Endothelial cell of umbilical vein (primary cell): ENCODE measurements around the gene CD84. TPM values are rescaled to one million over a fixed set of nuclear protein-coding genes. Genes with fewer than 3 reads are reported as not detected.

ENCODE experiments used
- BruUV-seq: library from RNA; stranded (reverse); fragments of 400-500 nt; replicated peaks from 2 replicates; lab custom pipeline; 2021; lab: Mats Ljungman, UMichigan
- CTCF ChIA-PET: fragments of 300-600, 350-600 bp; sonication (Branson Sonifier 250); formaldehyde crosslinking; loops from one replicate; lab custom pipeline; 2021; ENCODE audit warnings: antibody characterized with exemption, inconsistent platforms; lab: Charles Lee
- POLR2A ChIA-PET: fragments of 300-600, 350-600 bp; sonication (Branson Sonifier 250); formaldehyde crosslinking; loops from one replicate; lab custom pipeline; 2021; ENCODE audit warnings: antibody characterized with exemption, inconsistent platforms; lab: Charles Lee
- DNase-seq: peaks from one replicate; pipeline ENCODE4 v3.0.0-alpha.2; 2011; ENCODE audit warnings: low read depth, low spot score
- FAIRE-seq: peaks from 2 replicates; lab custom pipeline; 2011; peaks lifted over from hg19 to GRCh38; lab: Jason Lieb, UNC
- H2AFZ ChIP-seq: 2 replicates; pipeline ENCODE4 v1.6.0; 2012; ENCODE audit warnings: low read depth, low read length, control low read depth, inconsistent platforms
- H3K27ac ChIP-seq: 2 replicates; pipeline ENCODE4 v1.5.1; 2011; ENCODE audit warnings: low read depth, mild to moderate bottlenecking, control low read depth, low read length, moderate library complexity; ENCODE audit not compliant: insufficient read depth
- H3K27me3 ChIP-seq, 2 experiments: 2 replicates each; pipeline versions ENCODE4 v1.6.0 to v1.6.1; 2011; ENCODE audit warnings: low read length in 2 of 2, mixed read lengths in 1 of 2; ENCODE audit not compliant: control insufficient read depth in 2 of 2, insufficient read depth in 2 of 2
- H3K36me3 ChIP-seq, 2 experiments: 2 replicates in 1 of 2; 3 replicates in 1 of 2; pipeline ENCODE4 v1.5.1; 2011; ENCODE audit warnings: low read length in 2 of 2, mild to moderate bottlenecking in 1 of 2, moderate library complexity in 1 of 2; ENCODE audit not compliant: control insufficient read depth in 2 of 2, insufficient read depth in 2 of 2; ENCODE audit errors: extremely low read depth in 1 of 2
- H3K4me1 ChIP-seq: 3 replicates; pipeline ENCODE4 v1.5.1; 2011; ENCODE audit warnings: mild to moderate bottlenecking, low read length; ENCODE audit not compliant: control insufficient read depth, insufficient read depth; ENCODE audit errors: extremely low read depth
- H3K4me2 ChIP-seq: 2 replicates; pipeline ENCODE4 v1.6.1; 2011; ENCODE audit warnings: low read length, control low read depth, mixed read lengths; ENCODE audit not compliant: insufficient read depth
- H3K4me3 ChIP-seq, 3 experiments: fragments of 200-600 bp in 1 of 3; sonication (generic), shearing (Covaris generic) in 1 of 3; replicated peaks in 1 of 3; 2 replicates each; pipeline ENCODE4 v1.5.1; 2011 to 2016; ENCODE audit warnings: control low read depth in 3 of 3, low read length in 3 of 3, mild to moderate bottlenecking in 2 of 3, inconsistent platforms in 1 of 3, low read depth in 1 of 3, moderate library complexity in 1 of 3; ENCODE audit not compliant: insufficient read depth in 1 of 3
- H3K79me2 ChIP-seq: 2 replicates; pipeline ENCODE4 v1.6.0; 2012; ENCODE audit warnings: low read length, inconsistent platforms; ENCODE audit not compliant: control insufficient read depth, insufficient read depth
- H3K9ac ChIP-seq: replicated peaks from 2 replicates; pipeline ENCODE3; 2011; ENCODE audit warnings: low read length, control low read depth; ENCODE audit not compliant: insufficient read depth; ENCODE audit errors: extremely low read depth
- H3K9me1 ChIP-seq: replicated peaks from 3 replicates; pipeline ENCODE4 v1.6.0; 2011; ENCODE audit warnings: mild to moderate bottlenecking, low read length; ENCODE audit not compliant: control insufficient read depth, insufficient read depth; ENCODE audit errors: extremely low read depth
- H3K9me3 ChIP-seq: replicated peaks from 2 replicates; pipeline ENCODE4 v1.5.1; 2012; ENCODE audit warnings: low read length, inconsistent platforms; ENCODE audit not compliant: control insufficient read depth, insufficient read depth
- H4K20me1 ChIP-seq: replicated peaks from 2 replicates; pipeline ENCODE3; 2011; ENCODE audit warnings: mild to moderate bottlenecking, low read length; ENCODE audit not compliant: control insufficient read depth, insufficient read depth; ENCODE audit errors: extremely low read depth
- EZH2 ChIP-seq: IDR thresholded peaks from 2 replicates; pipeline ENCODE4 v1.6.1; 2012; ENCODE audit warnings: borderline replicate concordance, low read depth, mild to moderate bottlenecking, moderate library complexity, low read length, inconsistent platforms; ENCODE audit not compliant: severe bottlenecking
- FOS ChIP-seq: IDR thresholded peaks from 2 replicates; pipeline ENCODE4 v1.6.1; 2011; ENCODE audit warnings: mild to moderate bottlenecking, low read length, moderate library complexity, borderline replicate concordance; ENCODE audit not compliant: insufficient read depth
- GATA2 ChIP-seq: IDR thresholded peaks from 2 replicates; pipeline ENCODE4 v1.7.0; 2011; ENCODE audit warnings: low read depth, mild to moderate bottlenecking, moderate library complexity, mixed read lengths, low read length; ENCODE audit not compliant: insufficient read length, insufficient read depth
- JUN ChIP-seq: IDR thresholded peaks from 2 replicates; pipeline ENCODE4 v1.6.1; 2011; ENCODE audit warnings: borderline replicate concordance, low read depth; ENCODE audit not compliant: insufficient read length, insufficient read depth
- MYC ChIP-seq: IDR thresholded peaks from one replicate; pipeline ENCODE4 v1.6.1; 2011; ENCODE audit warnings: mild to moderate bottlenecking, low read depth, low read length
- POLR2A ChIP-seq: IDR thresholded peaks from 2 replicates; pipeline ENCODE4 v1.6.1; 2012; ENCODE audit warnings: low read depth, mild to moderate bottlenecking, control low read depth, low read length
- POLR2AphosphoS5 ChIP-seq: IDR thresholded peaks from 2 replicates; pipeline ENCODE4 v1.6.1; 2012; ENCODE audit warnings: low read depth, mild to moderate bottlenecking, control low read depth, low read length, moderate library complexity; ENCODE audit not compliant: insufficient read depth
- dilution Hi-C: fragments of 300-500 bp; cut with MboI; formaldehyde crosslinking; loops from one replicate; pipeline ENCODE4 v1.15.0; 2019; ENCODE audit warnings: low sequenced_read_pairs; ENCODE audit not compliant: extremely low pct_ligation_motif_present
- intact Hi-C: fragments of 100-400 bp; cut with micrococcal nuclease; formaldehyde crosslinking; loops from one replicate; pipeline ENCODE4 v1.10.0; 2022
- polyA plus RNA-seq, 4 experiments: library from polyadenylated mRNA; depleted of rRNA in 3 of 4; stranded (reverse) in 3 of 4; unstranded in 1 of 4; fragments of >200 nt; gene quantifications; 2 replicates each; pipeline versions ENCODE4 v1.2.1 to v1.2.3, GENCODE V29; 2011 to 2012; ENCODE audit warnings: missing spikeins in 1 of 4
- total RNA-seq: library from RNA; stranded (reverse); gene quantifications from 2 replicates; pipeline ENCODE4 v1.2.3, GENCODE V29; 2021
- TF ChIP-seq, protein P1 (sequence below): IDR thresholded peaks from 2 replicates; pipeline ENCODE4 v1.6.1; 2011; ENCODE audit not compliant: insufficient read depth, insufficient read length
- TF ChIP-seq, protein P2 (sequence below), 2 donors: IDR thresholded peaks; 1 replicate in 1 of 2; 2 replicates in 1 of 2; pipeline ENCODE4 v1.5.1; 2011; ENCODE audit warnings: low read length in 2 of 2, mild to moderate bottlenecking in 2 of 2, moderate library complexity in 2 of 2, control low read depth in 1 of 2, inconsistent platforms in 1 of 2, low read depth in 1 of 2; ENCODE audit not compliant: insufficient read depth in 1 of 2; ENCODE audit errors: extremely low read depth in 1 of 2

The CD84 gene
- total and polyA plus RNA-seq, 2 donors (not counting 3 experiments of a cell fraction or from before 2014, with no cell fraction given): not detected

DNA sequence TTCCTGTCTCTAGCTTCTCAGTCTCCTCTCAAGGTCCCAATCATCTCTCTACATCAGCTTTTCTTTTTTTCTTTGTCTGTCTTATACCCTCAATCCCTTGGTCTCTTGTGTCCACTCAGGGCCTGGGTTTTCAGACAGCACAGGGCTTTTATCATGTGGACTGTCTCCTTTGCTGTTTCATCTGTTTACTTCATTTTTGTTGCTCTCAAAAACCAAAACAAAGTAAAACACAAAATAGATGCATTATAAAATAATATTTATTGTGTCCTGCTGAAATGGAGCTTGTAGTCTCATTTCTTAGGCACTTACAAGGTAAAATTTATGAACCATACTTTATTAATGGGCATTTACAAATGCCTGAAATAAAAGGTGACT, 38.5 kb downstream of the CD84 start:
- Histone ChIP-seq H3K27ac (no peak overlapping the region), H3K36me3 (no peaks in the 10 kb centered on the region), H3K79me2 (no peaks in the 10 kb centered on the region), H3K4me1 (no peaks in the 10 kb centered on the region), H3K9me3 (no peaks in the 10 kb centered on the region), H3K4me2 (no peak overlapping the region), H3K4me3 (no peak overlapping the region), H3K9ac (no peak overlapping the region), H4K20me1 (no peaks in the 10 kb centered on the region), H3K9me1 (no peaks in the 10 kb centered on the region), H2AFZ (no peak overlapping the region), H3K27me3 (no peaks in the 10 kb centered on the region)
- CTCF ChIA-PET: interaction anchor here (1.0 kb wide), 1 partner anchor 26 kb away, joined by 3 read pairs; no protein-coding TSS in a partner anchor
- BruUV-seq: no TSS peak
- POLR2A ChIA-PET: no interaction called here
- dilution Hi-C loops (no loop called here), intact Hi-C loops (no loop called here)
- TF ChIP-seq, protein P1, sequence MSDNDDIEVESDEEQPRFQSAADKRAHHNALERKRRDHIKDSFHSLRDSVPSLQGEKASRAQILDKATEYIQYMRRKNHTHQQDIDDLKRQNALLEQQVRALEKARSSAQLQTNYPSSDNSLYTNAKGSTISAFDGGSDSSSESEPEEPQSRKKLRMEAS: no peak
- no peak for TF ChIP-seq POLR2A
- no peak for TF ChIP-seq POLR2AphosphoS5
- TF ChIP-seq EZH2: no peak
- TF ChIP-seq, protein P2, sequence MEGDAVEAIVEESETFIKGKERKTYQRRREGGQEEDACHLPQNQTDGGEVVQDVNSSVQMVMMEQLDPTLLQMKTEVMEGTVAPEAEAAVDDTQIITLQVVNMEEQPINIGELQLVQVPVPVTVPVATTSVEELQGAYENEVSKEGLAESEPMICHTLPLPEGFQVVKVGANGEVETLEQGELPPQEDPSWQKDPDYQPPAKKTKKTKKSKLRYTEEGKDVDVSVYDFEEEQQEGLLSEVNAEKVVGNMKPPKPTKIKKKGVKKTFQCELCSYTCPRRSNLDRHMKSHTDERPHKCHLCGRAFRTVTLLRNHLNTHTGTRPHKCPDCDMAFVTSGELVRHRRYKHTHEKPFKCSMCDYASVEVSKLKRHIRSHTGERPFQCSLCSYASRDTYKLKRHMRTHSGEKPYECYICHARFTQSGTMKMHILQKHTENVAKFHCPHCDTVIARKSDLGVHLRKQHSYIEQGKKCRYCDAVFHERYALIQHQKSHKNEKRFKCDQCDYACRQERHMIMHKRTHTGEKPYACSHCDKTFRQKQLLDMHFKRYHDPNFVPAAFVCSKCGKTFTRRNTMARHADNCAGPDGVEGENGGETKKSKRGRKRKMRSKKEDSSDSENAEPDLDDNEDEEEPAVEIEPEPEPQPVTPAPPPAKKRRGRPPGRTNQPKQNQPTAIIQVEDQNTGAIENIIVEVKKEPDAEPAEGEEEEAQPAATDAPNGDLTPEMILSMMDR (IDR thresholded peaks at IDR 0.05; ENCODE audit: extremely low read depth in 1 of 2, insufficient read depth in 1 of 2, low read depth in 1 of 2, low read length in 2 of 2): no peak
- no peak for TF ChIP-seq JUN
- TF ChIP-seq GATA2: no peak
- no peak for TF ChIP-seq MYC
- TF ChIP-seq FOS: no peak
- FAIRE-seq: no peak
- DNase-seq: no peak
